Ishikawa (cell line): Measurements from ENCODE around the gene OR10A2.

ENCODE experiments used
- CEBPB ChIP-seq: IDR thresholded peaks from 2 replicates; pipeline ENCODE4 v1.6.1; 2012
- CREB1 ChIP-seq: IDR thresholded peaks from 2 replicates; pipeline ENCODE4 v1.6.1; 2012; ENCODE audit warnings: low read depth
- EGR1 ChIP-seq: IDR thresholded peaks from 2 replicates; pipeline ENCODE4 v1.6.1; 2012
- EP300 ChIP-seq: IDR thresholded peaks from 2 replicates; pipeline ENCODE4 v1.6.1; 2012; ENCODE audit warnings: borderline replicate concordance
- FOXM1 ChIP-seq: IDR thresholded peaks from 2 replicates; pipeline ENCODE4 v1.6.1; 2012; ENCODE audit warnings: low read depth, borderline replicate concordance
- NFIC ChIP-seq: IDR thresholded peaks from 2 replicates; pipeline ENCODE4 v1.6.1; 2012
- RAD21 ChIP-seq: IDR thresholded peaks from 2 replicates; pipeline ENCODE4 v1.6.1; 2012; ENCODE audit warnings: low read depth
- REST ChIP-seq: IDR thresholded peaks from 2 replicates; pipeline ENCODE4 v1.6.1; 2012; ENCODE audit warnings: low read depth, mild to moderate bottlenecking
- TAF1 ChIP-seq: IDR thresholded peaks from 2 replicates; pipeline ENCODE4 v1.6.1; 2012; ENCODE audit warnings: low read depth, mild to moderate bottlenecking
- TCF12 ChIP-seq: IDR thresholded peaks from 2 replicates; pipeline ENCODE4 v1.6.1; 2012; ENCODE audit warnings: low read depth
- TEAD4 ChIP-seq: IDR thresholded peaks from 2 replicates; pipeline ENCODE4 v1.6.1; 2012
- YY1 ChIP-seq: IDR thresholded peaks from 2 replicates; pipeline ENCODE4 v1.6.1; 2012; ENCODE audit warnings: low read depth
- ZBTB7A ChIP-seq: IDR thresholded peaks from 2 replicates; pipeline ENCODE4 v1.6.1; 2012; ENCODE audit warnings: low read depth

DNA sequence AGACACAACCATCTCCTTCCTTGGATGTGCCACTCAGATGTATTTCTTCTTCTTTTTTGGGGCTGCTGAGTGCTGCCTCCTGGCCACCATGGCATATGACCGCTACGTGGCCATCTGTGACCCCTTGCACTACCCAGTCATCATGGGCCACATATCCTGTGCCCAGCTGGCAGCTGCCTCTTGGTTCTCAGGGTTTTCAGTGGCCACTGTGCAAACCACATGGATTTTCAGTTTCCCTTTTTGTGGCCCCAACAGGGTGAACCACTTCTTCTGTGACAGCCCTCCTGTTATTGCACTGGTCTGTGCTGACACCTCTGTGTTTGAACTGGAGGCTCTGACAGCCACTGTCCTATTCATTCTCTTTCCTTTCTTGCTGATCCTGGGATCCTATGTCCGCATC lies 14.1 kb downstream of the OR10A2 start:
- no peak for TF ChIP-seq EP300
- no peak for TF ChIP-seq CREB1
- no peak for TF ChIP-seq CEBPB
- no peak for TF ChIP-seq FOXM1
- no peak for TF ChIP-seq EGR1
- no peak for TF ChIP-seq TAF1
- TF ChIP-seq REST, result no peak
- no peak for TF ChIP-seq RAD21
- TF ChIP-seq YY1, result no peak
- no peak for TF ChIP-seq TEAD4
- no peak for TF ChIP-seq TCF12
- TF ChIP-seq ZBTB7A, result no peak
- TF ChIP-seq NFIC, result no peak
